Ascending aorta (tissue), 2 donors: ENCODE measurements around the gene MLH3. TPM values are rescaled to one million over a fixed set of nuclear protein-coding genes. Genes with fewer than 3 reads are reported as not detected.

Source experiments
- DNase-seq, 2 donors: peaks; one replicate each; pipeline ENCODE4 v3.0.0-alpha.2; 2019; ENCODE audit warnings: low spot score in 2 of 2
- H3K27ac ChIP-seq, 2 donors: fragments of 200-600 bp; sonication (generic); one replicate each; pipeline ENCODE4 v1.5.1; 2016 to 2017; ENCODE audit warnings: mild to moderate bottlenecking in 1 of 2
- H3K27me3 ChIP-seq: fragments of 200-600 bp; sonication (generic); one replicate; pipeline ENCODE4 v1.5.1; 2017
- H3K36me3 ChIP-seq, 2 donors: fragments of 200-600 bp; sonication (generic); one replicate each; pipeline ENCODE4 v1.5.1; 2016
- H3K4me1 ChIP-seq, 2 donors: fragments of 200-600 bp; sonication (generic); one replicate each; pipeline ENCODE4 v1.5.1; 2016 to 2017; ENCODE audit warnings: mild to moderate bottlenecking in 1 of 2
- H3K4me3 ChIP-seq, 2 donors: fragments of 200-600 bp; sonication (generic); one replicate each; pipeline ENCODE4 v1.5.1; 2016 to 2017; ENCODE audit warnings: mild to moderate bottlenecking in 1 of 2
- H3K9me3 ChIP-seq, 2 donors: fragments of 200-600 bp; sonication (generic); one replicate each; pipeline ENCODE4 v1.5.1; 2016
- intact Hi-C: fragments of 100-400 bp; cut with DNase I; formaldehyde crosslinking; loops from one replicate; pipeline ENCODE4 v1.15.1; 2023
- total RNA-seq: library from RNA; depleted of rRNA; stranded (reverse); fragments of >200 nt; gene quantifications from one replicate; pipeline ENCODE4 v1.1.0, GENCODE V29; 2016
- TF ChIP-seq, protein P1 (sequence below), 3 experiments: fragments of 200-600 bp in 2 of 3; fragments of 450-650 bp in 1 of 3; sonication (generic) in 2 of 3; IDR thresholded peaks; one replicate each; pipeline ENCODE4 v1.5.1; 2016 to 2019; ENCODE audit warnings: antibody characterized with exemption in 3 of 3, mild to moderate bottlenecking in 1 of 3, moderate library complexity in 1 of 3

MLH3 gene
- total RNA-seq, 1 donor from 2014 or later = 23.9 TPM

- TF ChIP-seq, protein P1, sequence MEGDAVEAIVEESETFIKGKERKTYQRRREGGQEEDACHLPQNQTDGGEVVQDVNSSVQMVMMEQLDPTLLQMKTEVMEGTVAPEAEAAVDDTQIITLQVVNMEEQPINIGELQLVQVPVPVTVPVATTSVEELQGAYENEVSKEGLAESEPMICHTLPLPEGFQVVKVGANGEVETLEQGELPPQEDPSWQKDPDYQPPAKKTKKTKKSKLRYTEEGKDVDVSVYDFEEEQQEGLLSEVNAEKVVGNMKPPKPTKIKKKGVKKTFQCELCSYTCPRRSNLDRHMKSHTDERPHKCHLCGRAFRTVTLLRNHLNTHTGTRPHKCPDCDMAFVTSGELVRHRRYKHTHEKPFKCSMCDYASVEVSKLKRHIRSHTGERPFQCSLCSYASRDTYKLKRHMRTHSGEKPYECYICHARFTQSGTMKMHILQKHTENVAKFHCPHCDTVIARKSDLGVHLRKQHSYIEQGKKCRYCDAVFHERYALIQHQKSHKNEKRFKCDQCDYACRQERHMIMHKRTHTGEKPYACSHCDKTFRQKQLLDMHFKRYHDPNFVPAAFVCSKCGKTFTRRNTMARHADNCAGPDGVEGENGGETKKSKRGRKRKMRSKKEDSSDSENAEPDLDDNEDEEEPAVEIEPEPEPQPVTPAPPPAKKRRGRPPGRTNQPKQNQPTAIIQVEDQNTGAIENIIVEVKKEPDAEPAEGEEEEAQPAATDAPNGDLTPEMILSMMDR (IDR thresholded peaks at IDR 0.05) = no peak
- Histone ChIP-seq H3K27me3 (no peaks in the 10 kb centered on the region), H3K36me3 (no peaks in the 10 kb centered on the region), H3K4me3 (no peak overlapping the region), H3K9me3 (no peaks in the 10 kb centered on the region), H3K4me1 (peaks cover 3 to 9% of the 10 kb centered on the region in 2 donors), H3K27ac (no peak overlapping the region)
- intact Hi-C loops = no loop called here
- no peak for DNase-seq
Observed at GRCh38 chr14:75060420-75060819, 9.2 kb upstream of the MLH3 start.

GRCh38 chr14:75059642-75060041 is 8.4 kb upstream of the MLH3 start:
- no peaks in the 10 kb centered on the region for H3K36me3 ChIP-seq
- TF ChIP-seq, protein P1 (IDR thresholded peaks at IDR 0.05) = no peak
- DNase-seq = no peak
- H3K27ac ChIP-seq = no peak overlapping the region
- no peak overlapping the region for H3K4me3 ChIP-seq
- no peaks in the 10 kb centered on the region for H3K9me3 ChIP-seq
- peaks cover 3 to 6% of the 10 kb centered on the region in 2 donors for H3K4me1 ChIP-seq
- intact Hi-C loops = no loop called here
- no peaks in the 10 kb centered on the region for H3K27me3 ChIP-seq

GRCh38 chr14:75054421-75054820 is 3.2 kb upstream of the MLH3 start:
- TF ChIP-seq, protein P1 (IDR thresholded peaks at IDR 0.05) = no peak

GRCh38 chr14:75053396-75054291 is 2.4 kb upstream of the MLH3 start:
- TF ChIP-seq, protein P1 (IDR thresholded peaks at IDR 0.05) = no peak
- intact Hi-C loops = no loop called here
- DNase-seq = no peak
- Histone ChIP-seq H3K9me3 (no peaks in the 10 kb centered on the region), H3K27me3 (no peaks in the 10 kb centered on the region), H3K27ac (no peak overlapping the region), H3K4me3 (no peak overlapping the region), H3K4me1 (peaks cover 3 to 20% of the 10 kb centered on the region in 2 donors), H3K36me3 (no peaks in the 10 kb centered on the region)

More at GRCh38 chr14:75054421-75054820, 3.2 kb upstream of the MLH3 start:
- Histone ChIP-seq H3K4me3 (no peak overlapping the region), H3K27ac (no peak overlapping the region), H3K27me3 (no peaks in the 10 kb centered on the region), H3K4me1 (peaks cover 1 to 13% of the 10 kb centered on the region in 2 donors), H3K36me3 (no peaks in the 10 kb centered on the region), H3K9me3 (no peaks in the 10 kb centered on the region)
- intact Hi-C loops = no loop called here
- DNase-seq = no peak

DNA sequence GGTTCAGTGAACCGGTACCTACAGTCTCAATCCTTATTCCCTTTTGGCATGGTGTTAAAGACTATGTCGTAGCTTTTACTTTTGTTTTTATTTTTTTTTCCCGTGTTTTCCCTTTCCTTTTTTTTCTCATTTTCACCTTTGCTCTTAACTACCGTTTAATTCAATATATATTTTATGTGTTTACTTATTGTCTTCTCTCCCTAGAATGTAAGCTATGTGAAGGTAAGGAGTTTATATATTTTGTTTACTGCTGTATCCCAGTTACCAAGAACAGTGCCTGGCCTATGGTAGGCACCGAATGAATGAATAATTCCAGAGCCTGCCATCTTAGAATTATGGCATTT is 261 bp upstream of the MLH3 start:
- no peaks in the 10 kb centered on the region for H3K9me3 ChIP-seq
- intact Hi-C loops = loop anchor here (1.0 kb wide), 1 partner anchor 18 kb away; the partner anchor contains the start of gene ZC2HC1C
- peak overlapping the region; percentile 62 to 76 for H3K4me3 ChIP-seq
- DNase-seq = no peak
- H3K4me1 ChIP-seq = peaks cover 3 to 22% of the 10 kb centered on the region in 2 donors
- no peaks in the 10 kb centered on the region for H3K27me3 ChIP-seq
- peaks cover 0 to 4% of the 10 kb centered on the region in 2 donors for H3K36me3 ChIP-seq
- TF ChIP-seq, protein P1 (IDR thresholded peaks at IDR 0.05) = no peak
- H3K27ac ChIP-seq = peak overlapping the region; percentile 90 to 91
